ENCODE results near the gene SLC16A10. TPM values are rescaled to one million over a fixed set of nuclear protein-coding genes. Genes with fewer than 3 reads are reported as not detected.

The SLC16A10 gene
- total and polyA plus RNA-seq, 2 of the 8 experiments (the other 6 are each of a cell fraction or from before 2014, with no cell fraction given): 18.6 to 23.2 TPM

- TF ChIP-seq CHD7 (IDR thresholded peaks at IDR 0.05; ENCODE audit: insufficient replicate concordance, low read length): no peak
- no peak for TF ChIP-seq FOSL1 (IDR thresholded peaks at IDR 0.05; ENCODE audit: insufficient read depth, low read depth, low read length)
- no peak for TF ChIP-seq PHF8 (conservative IDR thresholded peaks at IDR 0.05; ENCODE audit: low read depth, low read length)
- TF ChIP-seq, protein P1, sequence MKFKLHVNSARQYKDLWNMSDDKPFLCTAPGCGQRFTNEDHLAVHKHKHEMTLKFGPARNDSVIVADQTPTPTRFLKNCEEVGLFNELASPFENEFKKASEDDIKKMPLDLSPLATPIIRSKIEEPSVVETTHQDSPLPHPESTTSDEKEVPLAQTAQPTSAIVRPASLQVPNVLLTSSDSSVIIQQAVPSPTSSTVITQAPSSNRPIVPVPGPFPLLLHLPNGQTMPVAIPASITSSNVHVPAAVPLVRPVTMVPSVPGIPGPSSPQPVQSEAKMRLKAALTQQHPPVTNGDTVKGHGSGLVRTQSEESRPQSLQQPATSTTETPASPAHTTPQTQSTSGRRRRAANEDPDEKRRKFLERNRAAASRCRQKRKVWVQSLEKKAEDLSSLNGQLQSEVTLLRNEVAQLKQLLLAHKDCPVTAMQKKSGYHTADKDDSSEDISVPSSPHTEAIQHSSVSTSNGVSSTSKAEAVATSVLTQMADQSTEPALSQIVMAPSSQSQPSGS (IDR thresholded peaks at IDR 0.05; ENCODE audit: low read length): no peak
- no peak for TF ChIP-seq NANOG (IDR thresholded peaks at IDR 0.05; ENCODE audit: insufficient read depth, low read depth, low read length, poor library complexity, severe bottlenecking)
- TF ChIP-seq TAF7 (optimal IDR thresholded peaks at IDR 0.05; ENCODE audit: borderline replicate concordance, low read depth, low read length): no peak
Observed at GRCh38 chr6:111207141-111207858, 120.0 kb downstream of the SLC16A10 start (continued).
